Progenitor cell of endocrine pancreas (in vitro differentiated cells): ENCODE results near the gene TCEAL8. TPM values are rescaled to one million over a fixed set of nuclear protein-coding genes. Genes with fewer than 3 reads are reported as not detected.

Experiments
- DNase-seq: peaks from one replicate; pipeline ENCODE4 v3.0.0; 2021; ENCODE audit warnings: low spot score; ENCODE audit not compliant: unreplicated experiment
- H3K27ac Mint-ChIP-seq: 2 replicates; pipeline ENCODE4 v1.8.0; 2021; ENCODE audit warnings: mild to moderate bottlenecking, moderate library complexity, mixed read lengths
- H3K27me3 Mint-ChIP-seq: 2 replicates; pipeline ENCODE4 v1.8.0; 2021; ENCODE audit warnings: mixed read lengths
- H3K36me3 Mint-ChIP-seq: 2 replicates; pipeline ENCODE4 v1.8.0; 2022; ENCODE audit warnings: mixed read lengths; ENCODE audit not compliant: insufficient read depth
- H3K4me1 Mint-ChIP-seq: 2 replicates; pipeline ENCODE4 v1.8.0; 2021; ENCODE audit warnings: low read depth, mixed read lengths
- H3K4me3 Mint-ChIP-seq: 2 replicates; pipeline ENCODE4 v1.8.0; 2021; ENCODE audit warnings: low read depth, mild to moderate bottlenecking, moderate library complexity, mixed read lengths
- H3K9me3 Mint-ChIP-seq: 2 replicates; pipeline ENCODE4 v1.8.0; 2021; ENCODE audit warnings: low read depth, mixed read lengths
- total RNA-seq: library from RNA; stranded (reverse); gene quantifications from 2 replicates; pipeline ENCODE4 v1.2.1, GENCODE V29; 2021
- TF ChIP-seq, protein P1 (sequence below): fragments of 200-600 bp; sonication (generic); IDR thresholded peaks from one replicate; pipeline ENCODE4 v1.5.0; 2021; ENCODE audit warnings: antibody characterized with exemption, mild to moderate bottlenecking; ENCODE audit not compliant: unreplicated experiment

Gene TCEAL8
- total RNA-seq, 1 donor from 2014 or later: 71.0 TPM

DNA sequence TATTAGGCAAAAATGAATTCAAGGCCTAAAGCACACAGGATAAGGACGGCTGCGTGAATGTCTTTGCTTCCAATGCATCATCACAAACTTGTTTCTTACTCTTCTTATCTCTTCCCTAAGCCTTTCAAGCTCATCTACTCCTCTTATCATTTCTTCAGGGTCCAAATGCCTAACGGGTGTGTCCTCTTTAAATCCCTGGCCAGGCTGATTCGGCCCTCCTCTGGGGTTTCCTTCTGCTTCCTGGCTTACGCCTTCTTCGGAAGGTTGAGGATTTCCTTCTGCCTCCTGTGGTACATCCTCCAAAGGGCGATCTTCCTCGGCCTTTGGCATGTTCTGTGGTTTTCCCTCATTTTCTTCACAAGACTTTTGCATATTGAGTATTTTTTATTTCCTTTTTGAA is 1.3 kb downstream of the TCEAL8 start:
- H3K4me3 Mint-ChIP-seq: peak overlapping the region; percentile 89
- H3K9me3 Mint-ChIP-seq: peaks cover 8% of the 10 kb centered on the region
- TF ChIP-seq, protein P1, sequence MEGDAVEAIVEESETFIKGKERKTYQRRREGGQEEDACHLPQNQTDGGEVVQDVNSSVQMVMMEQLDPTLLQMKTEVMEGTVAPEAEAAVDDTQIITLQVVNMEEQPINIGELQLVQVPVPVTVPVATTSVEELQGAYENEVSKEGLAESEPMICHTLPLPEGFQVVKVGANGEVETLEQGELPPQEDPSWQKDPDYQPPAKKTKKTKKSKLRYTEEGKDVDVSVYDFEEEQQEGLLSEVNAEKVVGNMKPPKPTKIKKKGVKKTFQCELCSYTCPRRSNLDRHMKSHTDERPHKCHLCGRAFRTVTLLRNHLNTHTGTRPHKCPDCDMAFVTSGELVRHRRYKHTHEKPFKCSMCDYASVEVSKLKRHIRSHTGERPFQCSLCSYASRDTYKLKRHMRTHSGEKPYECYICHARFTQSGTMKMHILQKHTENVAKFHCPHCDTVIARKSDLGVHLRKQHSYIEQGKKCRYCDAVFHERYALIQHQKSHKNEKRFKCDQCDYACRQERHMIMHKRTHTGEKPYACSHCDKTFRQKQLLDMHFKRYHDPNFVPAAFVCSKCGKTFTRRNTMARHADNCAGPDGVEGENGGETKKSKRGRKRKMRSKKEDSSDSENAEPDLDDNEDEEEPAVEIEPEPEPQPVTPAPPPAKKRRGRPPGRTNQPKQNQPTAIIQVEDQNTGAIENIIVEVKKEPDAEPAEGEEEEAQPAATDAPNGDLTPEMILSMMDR: no peak
- peaks cover 38% of the 10 kb centered on the region for H3K4me1 Mint-ChIP-seq
- H3K36me3 Mint-ChIP-seq: peaks cover 5% of the 10 kb centered on the region
- no peaks in the 10 kb centered on the region for H3K27me3 Mint-ChIP-seq
- DNase-seq: no peak
- H3K27ac Mint-ChIP-seq: peak overlapping the region; percentile 95

DNA sequence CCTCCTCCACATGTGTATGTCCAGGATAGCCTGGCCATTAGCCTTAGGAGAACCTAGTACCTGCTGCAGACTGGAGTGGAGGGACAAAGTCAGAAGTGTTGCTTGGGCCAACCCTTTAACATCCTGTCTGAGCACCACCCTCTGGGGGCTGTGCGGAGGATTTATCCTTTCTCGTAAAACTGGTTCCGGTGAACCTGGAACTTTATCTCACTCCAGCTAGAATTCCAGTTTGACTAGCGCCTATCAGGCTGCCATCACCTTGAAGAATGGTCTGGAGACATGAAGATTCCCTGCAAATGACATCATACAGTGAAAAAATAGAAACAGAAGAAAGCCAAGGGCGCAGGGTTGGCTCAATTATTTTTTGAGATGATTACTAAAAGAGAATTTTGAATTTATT is 4.0 kb downstream of the TCEAL8 start:
- peaks cover 5% of the 10 kb centered on the region for H3K36me3 Mint-ChIP-seq
- H3K27me3 Mint-ChIP-seq: no peaks in the 10 kb centered on the region
- H3K4me3 Mint-ChIP-seq: no peak overlapping the region
- H3K27ac Mint-ChIP-seq: no peak overlapping the region
- DNase-seq: no peak
- H3K4me1 Mint-ChIP-seq: peaks cover 18% of the 10 kb centered on the region
- peaks cover 8% of the 10 kb centered on the region for H3K9me3 Mint-ChIP-seq
- TF ChIP-seq, protein P1: no peak

DNA sequence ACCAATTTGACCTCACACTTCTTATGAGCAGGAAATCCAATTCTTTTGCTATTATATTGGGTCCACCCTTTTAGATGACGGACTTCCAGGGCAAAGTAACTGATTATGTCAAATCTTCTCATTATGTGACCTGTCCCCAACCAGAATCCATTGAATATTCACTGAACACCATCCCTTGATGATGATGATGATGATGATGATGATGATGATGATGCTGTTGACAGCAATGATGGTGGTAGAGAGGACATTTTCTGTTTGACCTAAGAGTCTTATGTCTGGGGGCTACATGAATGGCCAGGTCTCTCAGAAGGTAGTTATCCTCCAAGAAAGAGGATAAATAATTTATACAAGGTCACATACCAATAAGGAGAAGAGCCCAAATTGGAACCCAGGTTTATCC is 5.2 kb downstream of the TCEAL8 start:
- TF ChIP-seq, protein P1: no peak
- Mint-ChIP-seq H3K4me3 (no peak overlapping the region), H3K36me3 (peaks cover 5% of the 10 kb centered on the region), H3K27me3 (no peaks in the 10 kb centered on the region), H3K9me3 (peaks cover 15% of the 10 kb centered on the region), H3K27ac (no peak overlapping the region), H3K4me1 (peaks cover 12% of the 10 kb centered on the region)
- DNase-seq: no peak

DNA sequence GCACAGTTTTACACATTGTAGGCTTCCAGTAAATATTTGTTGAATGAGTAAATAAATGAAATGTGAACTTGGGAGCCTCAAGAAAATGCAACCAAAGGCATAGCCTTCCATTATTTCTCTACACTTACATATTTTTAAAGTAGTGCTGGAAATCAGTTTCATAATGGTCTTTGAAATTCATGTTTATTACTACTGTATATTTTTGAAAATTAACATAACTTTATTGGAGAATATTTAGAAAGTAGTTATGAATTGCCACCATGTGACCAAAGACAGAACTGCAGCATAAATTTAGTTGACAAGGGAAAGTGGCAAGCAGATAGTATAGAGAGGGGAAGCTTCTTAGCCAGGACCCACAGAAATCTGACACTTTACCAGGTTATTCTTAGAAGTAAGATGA is 6.4 kb downstream of the TCEAL8 start:
- no peaks in the 10 kb centered on the region for H3K27me3 Mint-ChIP-seq
- DNase-seq: no peak
- peaks cover 6% of the 10 kb centered on the region for H3K4me1 Mint-ChIP-seq
- no peak overlapping the region for H3K27ac Mint-ChIP-seq
- H3K9me3 Mint-ChIP-seq: peaks cover 13% of the 10 kb centered on the region
- TF ChIP-seq, protein P1: peak; percentile 48
- H3K36me3 Mint-ChIP-seq: peaks cover 5% of the 10 kb centered on the region
- H3K4me3 Mint-ChIP-seq: no peak overlapping the region

DNA sequence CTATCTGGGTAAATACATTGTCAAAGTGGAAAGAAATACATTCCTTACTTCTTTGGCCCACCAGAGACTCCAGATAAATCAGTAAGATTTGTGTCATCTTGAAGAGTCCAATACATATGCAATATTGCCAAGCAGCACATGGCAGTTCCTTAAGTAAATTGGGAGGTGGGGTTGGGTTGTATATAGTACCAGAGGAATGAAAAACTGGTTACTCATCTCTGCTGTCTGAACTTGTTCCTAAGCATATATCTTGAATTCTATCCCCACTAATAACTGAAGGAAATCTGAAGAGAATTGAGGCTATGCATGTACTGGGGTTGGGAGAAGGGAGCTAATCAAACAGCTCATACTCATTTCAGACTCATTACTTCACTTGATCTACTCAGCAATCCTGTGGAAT is 14.8 kb downstream of the TCEAL8 start:
- H3K27me3 Mint-ChIP-seq: peaks cover 4% of the 10 kb centered on the region
- DNase-seq: no peak
- no peaks in the 10 kb centered on the region for H3K4me1 Mint-ChIP-seq
- no peaks in the 10 kb centered on the region for H3K36me3 Mint-ChIP-seq
- no peak overlapping the region for H3K27ac Mint-ChIP-seq
- peaks cover 7% of the 10 kb centered on the region for H3K9me3 Mint-ChIP-seq
- no peak overlapping the region for H3K4me3 Mint-ChIP-seq
- TF ChIP-seq, protein P1: no peak
